A673 (cell line): ENCODE data around the gene TTC3. TPM values are rescaled to one million over a fixed set of nuclear protein-coding genes. Genes with fewer than 3 reads are reported as not detected.

Source experiments
- BruUV-seq: library from RNA; stranded (reverse); fragments of 400-500 nt; replicated peaks from 2 replicates; lab custom pipeline; 2021; lab: Mats Ljungman, UMichigan
- CTCF ChIA-PET: fragments of 300-600 bp; sonication (Branson Sonifier 250); formaldehyde crosslinking; loops from one replicate; lab custom pipeline; 2022; ENCODE audit warnings: antibody characterized with exemption; lab: Charles Lee
- POLR2A ChIA-PET: fragments of 300-600 bp; sonication (Branson Sonifier 250); formaldehyde crosslinking; loops from one replicate; lab custom pipeline; 2022; ENCODE audit warnings: antibody characterized with exemption; ENCODE audit not compliant: low non-redundant PET; lab: Charles Lee
- DNase-seq: peaks from one replicate; pipeline ENCODE4 v3.0.0-alpha.2; 2015; ENCODE audit warnings: low spot score
- H3K27ac ChIP-seq: fragments of 200-600 bp; sonication (generic); 2 replicates; pipeline ENCODE4 v1.5.1; 2016; ENCODE audit warnings: mixed run types, low read depth, mild to moderate bottlenecking, mixed read lengths, antibody characterized with exemption, low read length; ENCODE audit not compliant: poor library complexity, severe bottlenecking
- H3K27me3 ChIP-seq: fragments of 200-600 bp; sonication (generic); replicated peaks from 2 replicates; pipeline ENCODE4 v1.6.1; 2017; ENCODE audit warnings: mixed run types, low read depth, mild to moderate bottlenecking, mixed read lengths, antibody characterized with exemption, low read length; ENCODE audit not compliant: insufficient read depth, poor library complexity
- H3K36me3 ChIP-seq: fragments of 200-600 bp; sonication (generic); 2 replicates; pipeline ENCODE4 v1.6.1; 2016; ENCODE audit warnings: mixed run types, mild to moderate bottlenecking, mixed read lengths, antibody characterized with exemption, low read length; ENCODE audit not compliant: insufficient read depth, poor library complexity, severe bottlenecking
- H3K4me1 ChIP-seq: fragments of 200-600 bp; sonication (generic); 2 replicates; pipeline ENCODE4 v1.6.1; 2017; ENCODE audit warnings: mixed run types, mild to moderate bottlenecking, mixed read lengths, antibody characterized with exemption, low read length; ENCODE audit not compliant: insufficient read depth, poor library complexity, severe bottlenecking
- H3K4me3 ChIP-seq: fragments of 200-600 bp; sonication (generic); 2 replicates; pipeline ENCODE4 v1.5.1; 2016; ENCODE audit warnings: low read depth, mixed run types, mild to moderate bottlenecking, mixed read lengths, low read length; ENCODE audit not compliant: poor library complexity, severe bottlenecking
- H3K9me3 ChIP-seq: fragments of 200-600 bp; sonication (generic); 2 replicates; pipeline ENCODE4 v1.6.1; 2016; ENCODE audit warnings: mixed run types, low read depth, mild to moderate bottlenecking, mixed read lengths, antibody characterized with exemption, low read length; ENCODE audit not compliant: poor library complexity, severe bottlenecking
- CTCF ChIP-seq: fragments of 300-800, 200-600 bp; sonication (generic); conservative IDR thresholded peaks from 2 replicates; pipeline ENCODE4 v1.5.1; 2017; ENCODE audit warnings: low read depth, mild to moderate bottlenecking, antibody characterized with exemption, low read length, moderate library complexity, mixed read lengths
- EZH2 ChIP-seq: fragments of 200-600 bp; sonication (generic); IDR thresholded peaks from 2 replicates; pipeline ENCODE4 v1.6.1; 2017; ENCODE audit warnings: borderline replicate concordance, low read depth, mild to moderate bottlenecking, mixed read lengths, antibody characterized with exemption, low read length; ENCODE audit not compliant: poor library complexity, severe bottlenecking
- intact Hi-C: fragments of 100-400 bp; cut with micrococcal nuclease; formaldehyde crosslinking; loops from one replicate; pipeline ENCODE4 v1.10.0; 2022; ENCODE audit not compliant: unreplicated experiment
- total RNA-seq: library from RNA; stranded (reverse); gene quantifications from 2 replicates; pipeline ENCODE4 v1.2.3, GENCODE V29; 2021

TTC3 gene
- total RNA-seq, 1 experiment from 2014 or later, result 137 TPM

DNA sequence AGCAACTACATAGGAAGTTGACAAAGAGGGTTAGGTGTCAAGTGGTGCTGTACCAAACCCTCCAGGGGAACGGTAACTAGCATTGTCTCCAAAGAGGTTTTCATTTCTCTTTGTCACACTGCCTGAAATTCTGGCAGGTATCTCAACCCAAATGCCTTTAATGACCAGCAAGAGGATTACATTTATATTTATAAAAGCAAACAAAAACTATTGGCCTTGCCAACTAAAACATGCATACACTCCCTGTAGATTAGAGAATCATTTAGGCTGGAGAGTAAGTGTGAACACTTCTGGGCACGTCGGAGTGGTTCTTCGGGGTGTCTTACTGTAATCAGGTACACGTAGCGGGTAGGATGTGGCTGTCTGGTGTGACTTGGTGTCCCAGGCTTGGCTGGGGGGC, 109.2 kb downstream of the TTC3 start:
- no peaks in the 10 kb centered on the region for H3K27me3 ChIP-seq
- no TSS peak for BruUV-seq
- peaks cover 48% of the 10 kb centered on the region for H3K36me3 ChIP-seq
- no peaks in the 10 kb centered on the region for H3K4me1 ChIP-seq
- no peaks in the 10 kb centered on the region for H3K9me3 ChIP-seq
- intact Hi-C loops, result no loop called here
- DNase-seq, result no peak
- ChIA-PET CTCF (no interaction called here), POLR2A (no interaction called here)
- no peak for TF ChIP-seq EZH2
- no peak for TF ChIP-seq CTCF
- H3K27ac ChIP-seq, result no peak overlapping the region
- no peak overlapping the region for H3K4me3 ChIP-seq

DNA sequence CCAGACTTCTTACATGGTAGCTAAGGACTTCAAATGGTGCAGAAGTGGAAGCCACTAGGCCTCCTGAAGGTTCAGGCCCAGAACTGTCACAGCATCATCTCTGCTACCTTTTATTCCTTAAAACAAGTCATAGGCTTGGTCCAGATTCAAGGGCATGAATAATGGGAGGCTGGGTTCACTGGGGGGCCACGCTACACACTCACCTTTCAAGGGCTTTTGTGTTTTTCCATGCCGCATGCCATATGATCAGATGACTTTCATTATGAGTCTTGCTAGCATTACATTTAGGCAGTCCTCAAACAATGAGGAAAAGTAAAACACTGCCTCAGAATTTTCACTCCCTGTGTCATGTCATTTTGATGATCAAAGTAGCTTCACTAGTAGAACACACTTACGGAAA, 110.7 kb downstream of the TTC3 start:
- DNase-seq, result no peak
- no peaks in the 10 kb centered on the region for H3K27me3 ChIP-seq
- ChIA-PET CTCF (no interaction called here), POLR2A (no interaction called here)
- TF ChIP-seq EZH2 (no peak), CTCF (no peak)
- H3K4me1 ChIP-seq, result no peaks in the 10 kb centered on the region
- H3K9me3 ChIP-seq, result no peaks in the 10 kb centered on the region
- peaks cover 49% of the 10 kb centered on the region for H3K36me3 ChIP-seq
- no peak overlapping the region for H3K27ac ChIP-seq
- H3K4me3 ChIP-seq, result no peak overlapping the region
- intact Hi-C loops, result no loop called here
- BruUV-seq, result no TSS peak

DNA sequence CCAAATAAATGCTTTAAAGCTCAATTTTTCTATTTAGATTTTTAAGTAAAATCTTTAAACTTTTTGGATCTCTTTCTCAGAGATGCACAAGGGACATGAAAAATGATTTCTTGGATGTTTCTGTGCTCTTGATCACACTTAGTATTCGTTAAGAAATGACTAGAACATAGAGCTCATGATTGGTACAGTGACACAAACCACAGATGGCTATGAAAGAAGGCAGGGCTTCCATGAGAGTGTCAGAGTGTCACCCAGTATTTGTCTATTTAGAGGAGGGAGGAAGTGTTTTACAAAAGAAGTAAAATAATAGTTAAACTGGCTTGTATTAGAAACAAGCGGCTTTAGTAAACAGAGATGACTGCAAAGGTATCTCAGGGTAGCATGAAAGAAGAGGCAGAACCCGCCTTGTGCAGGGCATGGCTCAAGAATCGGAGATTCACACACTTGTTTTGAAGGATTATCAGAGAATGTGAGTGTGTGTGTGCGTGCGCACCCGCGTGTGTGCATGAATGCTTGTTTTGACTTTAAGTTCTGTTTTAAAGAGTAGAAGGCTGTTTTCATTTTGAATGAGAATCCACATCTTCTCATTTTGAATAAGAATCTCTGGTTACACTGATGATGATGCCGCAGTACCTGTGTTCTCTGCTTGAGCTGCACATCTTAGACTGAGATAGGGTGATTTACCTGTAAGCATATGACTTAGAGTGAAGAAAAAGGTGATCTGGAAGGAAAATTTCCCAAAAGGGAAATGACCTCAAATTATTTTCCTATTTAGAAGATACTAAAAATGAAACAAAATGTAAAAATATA, 111.9 kb downstream of the TTC3 start:
- DNase-seq, result no peak
- no peak for TF ChIP-seq EZH2
- TF ChIP-seq CTCF, result no peak
- intact Hi-C loops, result no loop called here
- POLR2A ChIA-PET, result no interaction called here
- BruUV-seq, result no TSS peak
- CTCF ChIA-PET, result no interaction called here
- H3K27me3 ChIP-seq, result no peaks in the 10 kb centered on the region
- H3K4me1 ChIP-seq, result no peaks in the 10 kb centered on the region
- no peaks in the 10 kb centered on the region for H3K9me3 ChIP-seq
- H3K27ac ChIP-seq, result no peak overlapping the region
- peaks cover 50% of the 10 kb centered on the region for H3K36me3 ChIP-seq
- H3K4me3 ChIP-seq, result no peak overlapping the region
